Measurements from ENCODE around the gene MAMLD1.

Gene MAMLD1

DNA sequence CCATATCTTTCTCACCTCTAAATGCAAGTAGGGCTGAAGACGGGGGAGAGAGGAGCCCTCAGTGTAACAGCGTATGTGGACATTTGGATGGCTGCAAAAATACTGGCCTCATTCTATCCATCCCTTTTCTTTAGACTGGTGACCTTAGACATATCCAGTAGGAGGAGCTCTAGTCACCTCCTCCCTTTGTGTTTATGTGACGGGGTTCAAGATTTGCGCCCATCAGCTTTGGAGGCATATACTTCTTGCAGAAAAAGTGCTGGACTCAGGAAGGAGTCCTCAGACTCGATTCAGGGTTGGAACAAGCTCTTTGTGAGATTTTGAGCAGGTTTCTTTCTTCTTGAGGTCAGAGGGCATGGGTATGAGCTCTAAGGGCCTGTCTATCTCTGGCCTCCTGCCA, 86.2 kb downstream of the MAMLD1 start:
- no peaks in the 10 kb centered on the region for H3K4me1 ChIP-seq (ENCODE audit: control insufficient read depth, insufficient read depth, low read length)
- no peak overlapping the region for H3K27ac ChIP-seq (ENCODE audit: extremely low read depth, low read depth, low read length)
- CTCF ChIA-PET, result interaction anchor here (1.1 to 1.2 kb wide), 3 partner anchors 16 to 37 kb away, joined by 3 to 8 read pairs (median 4); no protein-coding TSS in a partner anchor
- TF ChIP-seq KLF10 (tag by site-specific recombination; IDR thresholded peaks at IDR 0.05) (no peak), ZNF211 (tag by site-specific recombination; IDR thresholded peaks at IDR 0.05; ENCODE audit: low read depth) (no peak), ZBTB8A (tag by site-specific recombination; IDR thresholded peaks at IDR 0.05) (no peak), ZNF391 (tag by site-specific recombination; IDR thresholded peaks at IDR 0.05; ENCODE audit: borderline replicate concordance, low read depth) (no peak), GLIS1 (tag by site-specific recombination; IDR thresholded peaks at IDR 0.05) (no peak), ZNF132 (tag by site-specific recombination; IDR thresholded peaks at IDR 0.05; ENCODE audit: borderline replicate concordance) (no peak), HOXD13 (CRISPR knock-in tag; IDR thresholded peaks at IDR 0.05; ENCODE audit: borderline replicate concordance) (no peak), ZSCAN23 (tag by site-specific recombination; IDR thresholded peaks at IDR 0.05) (no peak), ZNF529 (tag by site-specific recombination; IDR thresholded peaks at IDR 0.05; ENCODE audit: insufficient replicate concordance) (no peak), ZNF202 (tag by site-specific recombination; IDR thresholded peaks at IDR 0.05; ENCODE audit: borderline replicate concordance) (no peak)
- no peaks in the 10 kb centered on the region for H3K36me3 ChIP-seq (ENCODE audit: control insufficient read depth in 2 of 2, insufficient read depth in 1 of 2, low read length in 2 of 2)
- POLR2A ChIA-PET, result no interaction called here
- no peaks in the 10 kb centered on the region for H3K9me3 ChIP-seq (ENCODE audit: control insufficient read depth, insufficient read depth, low read depth, low read length)
- no peak overlapping the region for H3K4me3 ChIP-seq (ENCODE audit: low read depth, low read length)

- H3K4me3 ChIP-seq (ENCODE audit: low read depth, low read length), result no peak overlapping the region
- H3K4me1 ChIP-seq (ENCODE audit: control insufficient read depth, insufficient read depth, low read length), result no peaks in the 10 kb centered on the region
- no peak overlapping the region for H3K27ac ChIP-seq (ENCODE audit: extremely low read depth, low read depth, low read length)
- ChIA-PET POLR2A (no interaction called here), CTCF (interaction anchor here (0.6 to 1.1 kb wide), 2 partner anchors 12 to 34 kb away, joined by 3 to 4 read pairs; no protein-coding TSS in a partner anchor)
- H3K36me3 ChIP-seq (ENCODE audit: control insufficient read depth in 2 of 2, insufficient read depth in 1 of 2, low read length in 2 of 2), result no peaks in the 10 kb centered on the region
- TF ChIP-seq ZNF350 (tag by site-specific recombination; IDR thresholded peaks at IDR 0.05) (no peak), ZNF16 (tag by site-specific recombination; IDR thresholded peaks at IDR 0.05; ENCODE audit: low read depth) (no peak), PRDM10 (tag by site-specific recombination; IDR thresholded peaks at IDR 0.05) (no peak), ZNF423 (tag by site-specific recombination; IDR thresholded peaks at IDR 0.05) (no peak), ZBTB7A (tag by site-specific recombination; IDR thresholded peaks at IDR 0.05; ENCODE audit: low read depth) (no peak), ZNF48 (tag by site-specific recombination; IDR thresholded peaks at IDR 0.05) (no peak), KLF1 (tag by site-specific recombination; IDR thresholded peaks at IDR 0.05) (no peak), ZNF140 (tag by site-specific recombination; IDR thresholded peaks at IDR 0.05) (no peak), ZNF521 (tag by site-specific recombination; IDR thresholded peaks at IDR 0.05) (no peak), MEIS1 (CRISPR knock-in tag; IDR thresholded peaks at IDR 0.05; ENCODE audit: borderline replicate concordance) (no peak), ZNF146 (tag by site-specific recombination; IDR thresholded peaks at IDR 0.05) (no peak), ZNF174 (tag by site-specific recombination; IDR thresholded peaks at IDR 0.05) (no peak), ZNF585B (tag by site-specific recombination; IDR thresholded peaks at IDR 0.05) (no peak)
- TF ChIP-seq, protein P1, sequence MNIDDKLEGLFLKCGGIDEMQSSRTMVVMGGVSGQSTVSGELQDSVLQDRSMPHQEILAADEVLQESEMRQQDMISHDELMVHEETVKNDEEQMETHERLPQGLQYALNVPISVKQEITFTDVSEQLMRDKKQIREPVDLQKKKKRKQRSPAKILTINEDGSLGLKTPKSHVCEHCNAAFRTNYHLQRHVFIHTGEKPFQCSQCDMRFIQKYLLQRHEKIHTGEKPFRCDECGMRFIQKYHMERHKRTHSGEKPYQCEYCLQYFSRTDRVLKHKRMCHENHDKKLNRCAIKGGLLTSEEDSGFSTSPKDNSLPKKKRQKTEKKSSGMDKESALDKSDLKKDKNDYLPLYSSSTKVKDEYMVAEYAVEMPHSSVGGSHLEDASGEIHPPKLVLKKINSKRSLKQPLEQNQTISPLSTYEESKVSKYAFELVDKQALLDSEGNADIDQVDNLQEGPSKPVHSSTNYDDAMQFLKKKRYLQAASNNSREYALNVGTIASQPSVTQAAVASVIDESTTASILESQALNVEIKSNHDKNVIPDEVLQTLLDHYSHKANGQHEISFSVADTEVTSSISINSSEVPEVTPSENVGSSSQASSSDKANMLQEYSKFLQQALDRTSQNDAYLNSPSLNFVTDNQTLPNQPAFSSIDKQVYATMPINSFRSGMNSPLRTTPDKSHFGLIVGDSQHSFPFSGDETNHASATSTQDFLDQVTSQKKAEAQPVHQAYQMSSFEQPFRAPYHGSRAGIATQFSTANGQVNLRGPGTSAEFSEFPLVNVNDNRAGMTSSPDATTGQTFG (tag by site-specific recombination; IDR thresholded peaks at IDR 0.05; ENCODE audit: borderline replicate concordance), result no peak
- TF ChIP-seq, protein P2, sequence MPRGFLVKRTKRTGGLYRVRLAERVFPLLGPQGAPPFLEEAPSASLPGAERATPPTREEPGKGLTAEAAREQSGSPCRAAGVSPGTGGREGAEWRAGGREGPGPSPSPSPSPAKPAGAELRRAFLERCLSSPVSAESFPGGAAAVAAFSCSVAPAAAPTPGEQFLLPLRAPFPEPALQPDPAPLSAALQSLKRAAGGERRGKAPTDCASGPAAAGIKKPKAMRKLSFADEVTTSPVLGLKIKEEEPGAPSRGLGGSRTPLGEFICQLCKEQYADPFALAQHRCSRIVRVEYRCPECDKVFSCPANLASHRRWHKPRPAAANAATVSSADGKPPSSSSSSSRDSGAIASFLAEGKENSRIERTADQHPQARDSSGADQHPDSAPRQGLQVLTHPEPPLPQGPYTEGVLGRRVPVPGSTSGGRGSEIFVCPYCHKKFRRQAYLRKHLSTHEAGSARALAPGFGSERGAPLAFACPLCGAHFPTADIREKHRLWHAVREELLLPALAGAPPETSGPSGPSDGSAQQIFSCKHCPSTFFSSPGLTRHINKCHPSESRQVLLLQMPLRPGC (tag by site-specific recombination; IDR thresholded peaks at IDR 0.05), result no peak
- no peaks in the 10 kb centered on the region for H3K9me3 ChIP-seq (ENCODE audit: control insufficient read depth, insufficient read depth, low read depth, low read length)
Measured at GRCh38 chrX:150450519-150451177, 87.5 kb downstream of the MAMLD1 start.

Measured in HEK293 (cell line).